ENCODE data around the gene METTL18. TPM values are rescaled to one million over a fixed set of nuclear protein-coding genes. Genes with fewer than 3 reads are reported as not detected.
A peak's percentile ranks its signal among the peaks of the same experiment; 100 is the strongest.

Gene METTL18
- 1 to 10 TPM; 2.2 to 4.4 (median 2.8) TPM for total RNA-seq
- long read RNA-seq, partial matches to known transcripts = 0 of 2 reads
- long read RNA-seq, other reads (novel, unspliced or antisense) = 0 of 2 reads

DNA sequence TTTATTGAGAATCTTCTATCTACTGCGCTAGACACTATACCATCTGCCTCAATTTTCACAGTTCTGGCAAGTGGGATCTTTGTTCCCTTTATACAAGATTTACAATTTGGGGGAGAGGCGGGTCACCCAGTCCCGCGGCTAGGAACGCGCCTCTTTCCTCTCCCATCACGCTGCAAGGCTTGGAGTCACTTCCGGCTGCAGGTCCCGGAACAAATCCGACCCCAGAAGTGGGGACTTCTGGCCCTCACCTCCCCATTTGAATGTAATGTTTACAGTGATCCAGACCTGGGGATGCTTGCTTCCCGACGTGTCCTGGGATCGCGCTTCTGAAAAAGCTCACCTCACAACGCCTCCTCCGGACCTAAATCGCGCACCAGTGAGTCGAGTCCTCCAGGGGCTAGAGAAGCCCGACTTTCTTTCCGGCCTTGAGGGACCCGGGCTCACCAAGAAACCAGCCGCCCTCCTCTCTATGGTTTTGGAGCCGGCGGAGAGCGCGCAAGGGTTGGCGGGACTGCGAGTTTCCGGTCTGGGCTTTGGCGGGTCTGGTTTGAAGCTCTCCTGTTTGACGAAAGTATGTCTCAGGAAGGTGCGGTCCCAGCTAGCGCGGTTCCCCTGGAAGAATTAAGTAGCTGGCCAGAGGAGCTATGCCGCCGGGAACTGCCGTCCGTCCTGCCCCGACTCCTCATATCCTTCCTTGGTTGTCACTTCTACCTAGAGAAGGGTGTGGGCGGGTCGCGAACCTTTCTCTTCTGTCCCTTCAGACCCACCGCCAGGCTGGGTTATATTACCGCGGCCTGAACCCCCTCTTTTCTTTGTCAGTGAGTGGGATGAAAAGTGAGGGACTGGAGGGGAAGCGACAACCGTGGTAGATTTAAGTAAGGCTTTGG lies at the start of gene METTL18:
Gene METTL18 (minus strand): TSS at position 378 of the 887 bp plus-strand sequence. CDS start 1,212 bp downstream, outside the sequence.
- no peaks in the 10 kb centered on the region for H3K9me3 ChIP-seq
- peak; percentile 99 to 100 (median 100) for ATAC-seq
- H3K4me3 ChIP-seq = peak within 1 kb of the TSS; percentile 74 to 78 (median 74)
- H3K36me3 ChIP-seq = no peaks in the 10 kb centered on the region
- H3K27me3 ChIP-seq = no peaks in the 10 kb centered on the region
- peak within 1 kb of the TSS; percentile 84 to 86 (median 85) for H3K27ac ChIP-seq
- peak; percentile 90 to 94 (median 94) for DNase-seq
- TF ChIP-seq CTCF (IDR thresholded peaks at IDR 0.05) (peak in 2 of 4 donors; percentile 45 to 48), POLR2A (IDR thresholded peaks at IDR 0.05) (peak; percentile 54)
- WGBS (ENCODE audit: insufficient coverage, low coverage, low lambda C conversion rate, missing lambda C conversion rate) = 0% methylated on average over 39 of the region's 48 CpGs
- intact Hi-C loops (cut with DNase I) = no loop called here
- peaks cover 0 to 13% (median 2%) of the 10 kb centered on the region in 4 donors for H3K4me1 ChIP-seq

- DNase-seq (no peak), ATAC-seq (no peak)
- no peaks in the 10 kb centered on the region for H3K4me1 ChIP-seq
- no peak for TF ChIP-seq CTCF (IDR thresholded peaks at IDR 0.05)
- TF ChIP-seq POLR2A (IDR thresholded peaks at IDR 0.05) = no peak
- H3K9me3 ChIP-seq = no peaks in the 10 kb centered on the region
- intact Hi-C loops (cut with DNase I) = no loop called here
- H3K4me3 ChIP-seq = no peak overlapping the region
- 85% methylated on average over 4 of the region's 4 CpGs for WGBS (ENCODE audit: insufficient coverage, low coverage, low lambda C conversion rate, missing lambda C conversion rate)
- no peak overlapping the region for H3K27ac ChIP-seq
- H3K27me3 ChIP-seq = no peaks in the 10 kb centered on the region
- H3K36me3 ChIP-seq = no peaks in the 10 kb centered on the region
These were observed 44.2 kb upstream of the METTL18 start for GRCh38 chr1:169838942-169839341.

GRCh38 chr1:169836198-169836597 lies 41.5 kb upstream of the METTL18 start:
- H3K9me3 ChIP-seq = no peaks in the 10 kb centered on the region
- peaks cover 0 to 2% (median 0%) of the 10 kb centered on the region in 4 donors for H3K36me3 ChIP-seq
- no peak overlapping the region for H3K4me3 ChIP-seq
- H3K27ac ChIP-seq = no peak overlapping the region
- DNase-seq (no peak), ATAC-seq (no peak)
- intact Hi-C loops (cut with DNase I) = no loop called here
- 100% methylated on average over 1 of the region's 1 CpG for WGBS (ENCODE audit: insufficient coverage, low coverage, low lambda C conversion rate, missing lambda C conversion rate)
- TF ChIP-seq CTCF (IDR thresholded peaks at IDR 0.05) = no peak
- no peak for TF ChIP-seq POLR2A (IDR thresholded peaks at IDR 0.05)
- H3K27me3 ChIP-seq = no peaks in the 10 kb centered on the region
- H3K4me1 ChIP-seq = no peaks in the 10 kb centered on the region

GRCh38 chr1:169835647-169836046 lies 40.9 kb upstream of the METTL18 start:
- 43% methylated on average over 1 of the region's 1 CpG for WGBS (ENCODE audit: insufficient coverage, low coverage, low lambda C conversion rate, missing lambda C conversion rate)
- ATAC-seq (peak in 2 of 4 donors; percentile 46 to 60), DNase-seq (no peak)
- Histone ChIP-seq H3K4me1 (no peaks in the 10 kb centered on the region), H3K4me3 (no peak overlapping the region), H3K27me3 (no peaks in the 10 kb centered on the region), H3K36me3 (peaks cover 0 to 8% (median 0%) of the 10 kb centered on the region in 4 donors), H3K9me3 (no peaks in the 10 kb centered on the region), H3K27ac (no peak overlapping the region)
- intact Hi-C loops (cut with DNase I) = no loop called here
- no peak for TF ChIP-seq POLR2A (IDR thresholded peaks at IDR 0.05)
- no peak for TF ChIP-seq CTCF (IDR thresholded peaks at IDR 0.05)

Data from right lobe of liver (tissue), 6 donors.